ENCODE data around the gene SEPSECS.

Gene SEPSECS

DNA sequence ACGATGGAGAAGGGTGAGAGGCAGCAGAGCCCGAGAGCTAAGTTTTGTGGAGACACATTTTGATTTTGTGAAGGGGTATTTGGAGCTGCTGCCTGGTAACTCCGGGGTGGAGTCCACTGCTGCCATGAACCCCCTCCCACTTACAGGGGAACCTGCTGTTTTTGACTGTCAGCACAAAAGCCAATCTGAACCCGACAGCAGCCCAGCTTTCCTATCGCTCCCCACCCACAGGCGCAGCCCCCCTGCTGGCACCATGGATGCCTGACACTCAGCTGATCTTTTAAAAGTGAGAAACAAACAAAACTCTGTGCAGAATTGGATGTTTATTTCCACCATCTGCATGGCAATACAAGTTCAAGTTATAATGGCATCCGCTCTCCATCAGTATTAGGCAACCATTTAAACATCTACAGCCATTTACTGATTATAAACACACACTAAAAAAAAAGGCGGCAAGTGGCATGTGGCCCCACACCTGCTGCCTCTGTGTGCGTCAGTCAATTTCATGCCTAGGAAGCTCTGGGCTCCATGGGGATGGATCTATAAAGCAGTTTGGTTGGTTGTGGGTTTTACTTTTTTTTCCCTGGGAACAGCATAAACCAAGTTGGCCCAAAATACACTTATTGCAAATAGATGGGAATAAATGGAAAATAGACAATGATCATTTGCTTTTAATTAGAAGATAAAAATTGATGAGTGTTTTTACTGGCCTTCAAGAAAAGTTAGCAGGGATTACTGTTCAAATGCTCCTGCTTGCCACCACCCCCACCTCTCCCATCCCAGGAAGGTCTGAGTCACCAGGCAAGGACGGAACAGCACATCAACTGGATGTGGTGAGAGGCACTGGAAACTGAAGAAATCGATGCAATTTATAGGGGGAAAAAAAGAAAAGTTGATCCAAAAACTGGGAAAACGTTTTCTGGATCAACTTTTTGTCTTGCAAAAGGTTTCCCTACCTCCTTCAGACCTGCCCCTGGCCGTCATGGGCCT lies 46.0 kb downstream of the SEPSECS start:
- Histone ChIP-seq H3K27ac (no peak overlapping the region), H3K4me1 (peaks cover 4% of the 10 kb centered on the region), H3K27me3 (ENCODE audit: control insufficient read depth, insufficient read depth, low read length) (no peaks in the 10 kb centered on the region), H3K36me3 (ENCODE audit: control insufficient read depth, insufficient read depth, low read length) (no peaks in the 10 kb centered on the region), H3K4me3 (ENCODE audit: low read depth, low read length) (no peak overlapping the region), H3K9me3 (ENCODE audit: control insufficient read depth, low read length) (no peaks in the 10 kb centered on the region), H2AFZ (no peak overlapping the region), H3K9ac (no peak overlapping the region), H3K79me2 (no peaks in the 10 kb centered on the region), H3K4me2 (ENCODE audit: low read length) (no peak overlapping the region)
- TF ChIP-seq, protein P1, sequence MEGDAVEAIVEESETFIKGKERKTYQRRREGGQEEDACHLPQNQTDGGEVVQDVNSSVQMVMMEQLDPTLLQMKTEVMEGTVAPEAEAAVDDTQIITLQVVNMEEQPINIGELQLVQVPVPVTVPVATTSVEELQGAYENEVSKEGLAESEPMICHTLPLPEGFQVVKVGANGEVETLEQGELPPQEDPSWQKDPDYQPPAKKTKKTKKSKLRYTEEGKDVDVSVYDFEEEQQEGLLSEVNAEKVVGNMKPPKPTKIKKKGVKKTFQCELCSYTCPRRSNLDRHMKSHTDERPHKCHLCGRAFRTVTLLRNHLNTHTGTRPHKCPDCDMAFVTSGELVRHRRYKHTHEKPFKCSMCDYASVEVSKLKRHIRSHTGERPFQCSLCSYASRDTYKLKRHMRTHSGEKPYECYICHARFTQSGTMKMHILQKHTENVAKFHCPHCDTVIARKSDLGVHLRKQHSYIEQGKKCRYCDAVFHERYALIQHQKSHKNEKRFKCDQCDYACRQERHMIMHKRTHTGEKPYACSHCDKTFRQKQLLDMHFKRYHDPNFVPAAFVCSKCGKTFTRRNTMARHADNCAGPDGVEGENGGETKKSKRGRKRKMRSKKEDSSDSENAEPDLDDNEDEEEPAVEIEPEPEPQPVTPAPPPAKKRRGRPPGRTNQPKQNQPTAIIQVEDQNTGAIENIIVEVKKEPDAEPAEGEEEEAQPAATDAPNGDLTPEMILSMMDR (IDR thresholded peaks at IDR 0.05), result no peak

DNA sequence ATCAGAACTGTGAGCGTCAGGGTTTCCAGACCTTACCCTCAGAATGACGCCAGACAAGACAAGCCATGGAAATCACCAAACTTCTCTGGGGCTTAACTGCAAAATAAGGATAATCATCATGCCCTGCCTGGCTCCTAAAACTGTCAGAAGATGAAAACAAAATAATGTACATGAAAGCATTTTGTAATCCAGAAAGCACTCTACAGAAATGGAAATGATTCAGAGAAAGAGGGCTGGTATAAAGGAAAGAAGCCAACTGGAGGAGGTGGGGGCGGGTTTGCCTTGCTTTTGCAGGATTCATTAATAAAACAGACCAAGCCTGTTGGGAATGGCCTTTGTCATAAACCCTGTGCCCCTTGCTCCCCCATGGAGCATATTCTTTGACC lies 47.3 kb downstream of the SEPSECS start:
- no peak overlapping the region for H3K4me2 ChIP-seq (ENCODE audit: low read length)
- H3K79me2 ChIP-seq, result no peaks in the 10 kb centered on the region
- H3K27ac ChIP-seq, result no peak overlapping the region
- peaks cover 5% of the 10 kb centered on the region for H3K4me1 ChIP-seq
- H3K27me3 ChIP-seq (ENCODE audit: control insufficient read depth, insufficient read depth, low read length), result no peaks in the 10 kb centered on the region
- H3K9me3 ChIP-seq (ENCODE audit: control insufficient read depth, low read length), result no peaks in the 10 kb centered on the region
- H2AFZ ChIP-seq, result no peak overlapping the region
- TF ChIP-seq, protein P1 (IDR thresholded peaks at IDR 0.05), result no peak
- H3K9ac ChIP-seq, result no peak overlapping the region
- no peaks in the 10 kb centered on the region for H3K36me3 ChIP-seq (ENCODE audit: control insufficient read depth, insufficient read depth, low read length)
- H3K4me3 ChIP-seq (ENCODE audit: low read depth, low read length), result no peak overlapping the region

DNA sequence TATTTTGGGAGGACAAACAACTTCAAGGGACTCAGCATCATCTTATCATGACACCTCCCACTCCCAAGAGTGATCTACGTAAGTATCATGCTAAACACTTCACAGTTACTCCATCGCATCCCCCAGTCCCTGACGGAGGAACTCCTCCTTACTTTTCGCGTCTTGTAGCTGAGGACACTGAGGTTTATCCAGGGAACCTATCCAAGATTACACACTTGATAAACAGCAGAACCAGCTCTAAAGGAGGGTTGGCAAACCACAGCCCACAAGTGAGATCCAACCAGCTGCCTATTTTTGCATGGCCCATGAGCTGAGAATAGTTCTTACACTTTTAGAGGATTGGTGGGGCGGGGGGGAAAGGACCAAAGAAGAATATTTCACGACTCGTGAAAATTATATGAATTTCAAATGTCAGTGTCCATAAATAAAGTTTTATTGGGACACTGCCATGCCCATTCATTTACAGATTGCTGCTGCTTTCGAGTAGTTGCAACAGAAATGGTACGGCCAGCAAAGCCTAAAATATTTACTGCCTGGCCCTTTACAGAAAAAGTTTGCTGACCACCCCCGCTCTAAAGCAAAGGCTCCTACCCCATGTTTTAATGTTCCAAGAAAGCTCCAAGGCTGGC lies 47.8 kb downstream of the SEPSECS start:
- H3K4me3 ChIP-seq (ENCODE audit: low read depth, low read length), result no peak overlapping the region

DNA sequence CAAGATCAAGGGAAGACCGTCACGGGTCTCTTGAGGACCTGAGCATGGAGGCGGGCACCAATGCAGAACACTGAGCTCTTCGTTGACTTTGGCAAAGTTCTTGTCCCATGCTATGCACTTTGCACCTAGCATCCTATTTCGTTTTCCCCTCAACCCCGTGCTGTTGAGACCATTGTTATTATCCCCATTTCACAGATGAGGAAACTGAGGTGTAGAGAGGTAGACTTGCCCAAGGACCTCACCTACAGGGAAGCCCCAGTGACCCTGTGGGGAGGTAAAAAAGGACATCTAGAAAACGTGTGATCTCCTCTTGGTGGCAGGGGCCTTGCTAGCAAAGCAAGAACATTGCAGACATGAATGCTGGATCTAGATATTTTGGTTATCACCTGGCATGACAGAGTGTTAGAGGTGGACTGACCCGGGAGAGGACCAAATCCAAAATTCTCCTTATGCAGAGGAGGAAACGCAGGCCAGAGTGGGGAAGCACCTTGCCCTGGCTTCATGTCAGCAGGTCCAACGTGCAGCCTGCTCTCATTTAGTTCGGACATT lies 48.5 kb downstream of the SEPSECS start:
- Histone ChIP-seq H3K27me3 (ENCODE audit: control insufficient read depth, insufficient read depth, low read length) (no peaks in the 10 kb centered on the region), H2AFZ (no peak overlapping the region), H3K9me3 (ENCODE audit: control insufficient read depth, low read length) (no peaks in the 10 kb centered on the region), H3K4me2 (ENCODE audit: low read length) (no peak overlapping the region), H3K79me2 (no peaks in the 10 kb centered on the region), H3K36me3 (ENCODE audit: control insufficient read depth, insufficient read depth, low read length) (no peaks in the 10 kb centered on the region), H3K4me3 (ENCODE audit: low read depth, low read length) (no peak overlapping the region), H3K9ac (no peak overlapping the region), H3K27ac (no peak overlapping the region), H3K4me1 (peaks cover 9% of the 10 kb centered on the region)
- TF ChIP-seq, protein P1 (IDR thresholded peaks at IDR 0.05), result no peak

More for the DNA sequence above, 47.8 kb downstream of the SEPSECS start:
- Histone ChIP-seq H3K4me1 (peaks cover 10% of the 10 kb centered on the region), H3K27ac (no peak overlapping the region), H3K4me2 (ENCODE audit: low read length) (no peak overlapping the region), H3K9me3 (ENCODE audit: control insufficient read depth, low read length) (no peaks in the 10 kb centered on the region), H3K36me3 (ENCODE audit: control insufficient read depth, insufficient read depth, low read length) (no peaks in the 10 kb centered on the region), H3K79me2 (no peaks in the 10 kb centered on the region), H3K9ac (no peak overlapping the region), H2AFZ (no peak overlapping the region), H3K27me3 (ENCODE audit: control insufficient read depth, insufficient read depth, low read length) (no peaks in the 10 kb centered on the region)
- TF ChIP-seq, protein P1 (IDR thresholded peaks at IDR 0.05), result no peak

Measured in parathyroid adenoma (tissue), 2 donors.